Kidney (tissue), 14 donors: Measurements from ENCODE around the gene KLHL30. TPM values are rescaled to one million over a fixed set of nuclear protein-coding genes. Genes with fewer than 3 reads are reported as not detected.

Experiments used
- DNase-seq, 5 donors: peaks; one replicate each; pipeline ENCODE4 v3.0.0-alpha.2; 2013 to 2020
- FAIRE-seq: peaks from 2 replicates; lab custom pipeline; 2012; peaks lifted over from hg19 to GRCh38; lab: Jason Lieb, UNC
- H3K27ac ChIP-seq, 2 donors: one replicate each; pipeline ENCODE4 v1.7.0; 2013; ENCODE audit warnings: low read depth in 2 of 2, low read length in 2 of 2, inconsistent platforms in 1 of 2
- H3K27me3 ChIP-seq: one replicate; pipeline ENCODE4 v1.7.1; 2013; ENCODE audit warnings: low read length, inconsistent platforms; ENCODE audit not compliant: control insufficient read depth, insufficient read depth
- H3K36me3 ChIP-seq, 3 donors: one replicate each; pipeline versions ENCODE4 v1.7.0 to v1.7.1; 2013; ENCODE audit warnings: low read length in 3 of 3, control low read depth in 1 of 3, inconsistent platforms in 1 of 3; ENCODE audit not compliant: insufficient read depth in 3 of 3, control insufficient read depth in 2 of 3
- H3K4me1 ChIP-seq, 3 donors: one replicate each; pipeline versions ENCODE4 v1.7.0 to v1.7.1; 2013; ENCODE audit warnings: low read length in 3 of 3, inconsistent platforms in 1 of 3, low read depth in 1 of 3; ENCODE audit not compliant: control insufficient read depth in 2 of 3, insufficient read depth in 2 of 3
- H3K4me3 ChIP-seq, 3 donors: one replicate each; pipeline versions ENCODE4 v1.7.0 to v1.8.1; 2013; ENCODE audit warnings: low read length in 3 of 3, control low read depth in 1 of 3, inconsistent platforms in 1 of 3
- H3K9ac ChIP-seq, 3 donors: one replicate each; pipeline versions ENCODE4 v1.7.0 to v1.7.1; 2013; ENCODE audit warnings: low read length in 3 of 3, control low read depth in 1 of 3, inconsistent platforms in 1 of 3
- H3K9me3 ChIP-seq, 3 donors: one replicate each; pipeline versions ENCODE4 v1.7.0 to v1.7.1; 2013; ENCODE audit warnings: low read length in 3 of 3, control low read depth in 1 of 3, inconsistent platforms in 1 of 3; ENCODE audit not compliant: control insufficient read depth in 2 of 3, insufficient read depth in 1 of 3
- CTCF ChIP-seq: IDR thresholded peaks from 3 replicates; pipeline ENCODE4 v1.5.1; 2012; ENCODE audit warnings: mild to moderate bottlenecking, moderate library complexity, borderline replicate concordance; ENCODE audit not compliant: insufficient read depth; ENCODE audit errors: extremely low read depth
- intact Hi-C: fragments of 100-400 bp; cut with DNase I; formaldehyde crosslinking; loops from one replicate; pipeline ENCODE4 v1.11.1; 2022
- polyA plus RNA-seq: library from polyadenylated mRNA; stranded (reverse); fragments of 350-450 nt; fragmentation: Illumina TruSeq; extraction: RNeasy Lipid Tissue Mini Kit (QIAGEN cat#74804); gene quantifications from one replicate; pipeline ENCODE4 v1.2.3, GENCODE V29; 2014; ENCODE audit warnings: low read depth, low replicate concordance; ENCODE audit not compliant: insufficient read depth
- total RNA-seq: library from RNA; stranded (reverse); fragmentation: NEBNext Ultra II Directional; extraction: Animal tissue kit (Norgen Biotek cat#: 25700); gene quantifications from one replicate; pipeline ENCODE4 v1.2.1, GENCODE V29; 2021
- donor health status: control.
- donor health status: control.
- donor health status: control.
- donor health status: control.
- donor health status: control.
- donor health status: DM: yes; HTN: yes; CAD: no.
- donor health status: Normal renal cell carcinoma (clear cell type).

Gene KLHL30
- total and polyA plus RNA-seq, 2 donors from 2014 or later: 0.24 to 5.7 TPM

DNA sequence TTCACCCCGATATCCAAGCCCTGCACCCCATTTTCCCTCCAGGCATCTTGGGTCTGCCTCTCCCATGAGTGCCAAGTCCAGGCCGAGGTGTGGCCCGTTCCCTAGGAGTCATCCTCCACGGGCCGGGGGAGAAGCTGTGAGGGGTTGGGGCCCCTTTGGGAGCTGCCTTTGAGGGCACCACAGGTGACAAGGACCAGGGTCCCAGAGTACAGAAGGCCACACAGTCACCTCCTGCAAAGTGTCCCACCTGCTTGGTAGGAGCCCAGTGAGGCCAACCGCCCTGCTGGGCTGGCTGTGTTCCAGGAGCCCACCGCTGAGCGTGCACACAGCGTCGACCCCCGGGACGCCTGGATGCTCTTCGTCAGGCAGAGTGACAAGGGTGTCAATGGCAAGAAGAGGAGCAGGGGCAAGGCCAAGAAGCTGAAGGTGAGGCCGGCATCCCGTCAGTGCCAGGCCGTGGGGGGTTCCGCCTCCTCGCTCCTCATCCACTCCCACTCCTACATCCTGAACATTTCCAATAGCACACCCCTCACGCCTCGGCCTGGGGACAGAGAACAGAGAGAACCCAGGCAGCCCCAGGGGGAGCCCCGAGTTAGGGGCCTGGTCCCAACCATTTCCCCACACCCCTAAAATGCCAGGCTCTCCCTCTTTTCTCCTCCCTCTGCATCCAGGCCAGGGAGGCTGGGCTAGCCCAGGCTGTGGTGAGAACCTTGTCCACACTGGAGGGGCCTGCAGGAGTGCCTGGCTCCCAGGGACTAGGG, 23.0 kb downstream of the KLHL30 start:
- no peak for FAIRE-seq

DNA sequence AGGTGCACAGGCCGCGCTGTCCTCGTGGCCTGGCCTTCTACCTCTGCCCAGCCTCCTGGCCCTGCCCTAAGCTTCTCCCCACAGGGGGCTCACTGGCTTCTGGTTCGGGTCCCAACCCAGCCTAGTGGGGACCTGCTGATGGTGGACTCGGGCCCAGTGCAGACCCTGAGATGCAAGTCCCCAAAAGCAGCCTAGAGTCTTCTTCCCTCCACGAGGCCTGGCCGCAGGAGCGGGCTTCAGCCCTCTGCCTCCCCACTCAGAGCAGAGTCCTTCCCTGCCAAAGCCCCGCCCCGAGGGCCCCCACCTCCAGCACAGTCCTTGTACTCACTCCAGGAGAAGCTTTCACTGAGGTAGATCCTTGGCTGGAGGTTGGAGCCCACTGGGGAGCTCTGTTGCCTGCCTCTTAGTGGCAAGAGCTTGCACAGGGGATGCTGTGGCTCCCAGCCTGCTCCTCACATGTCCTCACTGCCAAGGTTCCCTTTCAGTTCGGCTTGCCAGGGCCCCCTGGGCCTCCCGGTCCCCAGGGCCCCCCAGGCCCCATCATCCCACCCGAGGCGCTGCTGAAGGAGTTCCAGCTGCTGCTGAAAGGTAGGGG, 23.9 kb downstream of the KLHL30 start:
- no peaks in the 10 kb centered on the region for H3K27me3 ChIP-seq
- no peaks in the 10 kb centered on the region for H3K9me3 ChIP-seq
- DNase-seq (peak in 2 of 5 donors; percentile 57 to 75), FAIRE-seq (no peak)
- H3K4me1 ChIP-seq: peaks cover 0 to 3% (median 0%) of the 10 kb centered on the region in 3 donors
- H3K36me3 ChIP-seq: no peaks in the 10 kb centered on the region
- no peak overlapping the region for H3K9ac ChIP-seq
- H3K4me3 ChIP-seq: no peak overlapping the region
- intact Hi-C loops: no loop called here
- TF ChIP-seq CTCF: no peak
- no peak overlapping the region for H3K27ac ChIP-seq

More for the DNA sequence above, 23.0 kb downstream of the KLHL30 start:
- peaks cover 0 to 2% (median 0%) of the 10 kb centered on the region in 3 donors for H3K4me1 ChIP-seq
- DNase-seq: peak in 2 of 5 donors; percentile 65 to 66
- no peak overlapping the region for H3K9ac ChIP-seq
- no peaks in the 10 kb centered on the region for H3K36me3 ChIP-seq
- no peaks in the 10 kb centered on the region for H3K9me3 ChIP-seq
- intact Hi-C loops: no loop called here
- no peak overlapping the region for H3K4me3 ChIP-seq
- H3K27ac ChIP-seq: no peak overlapping the region
- TF ChIP-seq CTCF: no peak
- no peaks in the 10 kb centered on the region for H3K27me3 ChIP-seq

GRCh38 chr2:238162846-238163441, 24.5 kb downstream of the KLHL30 start:
- FAIRE-seq (no peak), DNase-seq (peak in 2 of 5 donors; percentile 12 to 56)
- no peaks in the 10 kb centered on the region for H3K9me3 ChIP-seq
- H3K36me3 ChIP-seq: no peaks in the 10 kb centered on the region
- H3K9ac ChIP-seq: no peak overlapping the region
- peaks cover 0 to 5% (median 0%) of the 10 kb centered on the region in 3 donors for H3K4me1 ChIP-seq
- TF ChIP-seq CTCF: no peak
- no peak overlapping the region for H3K27ac ChIP-seq
- H3K27me3 ChIP-seq: no peaks in the 10 kb centered on the region
- no peak overlapping the region for H3K4me3 ChIP-seq
- intact Hi-C loops: no loop called here
